ENCODE data around the gene EIF3D.

Gene EIF3D

GRCh38 chr22:36548606-36549005 lies 19.6 kb upstream of the EIF3D start:
- Histone ChIP-seq H3K4me3 (ENCODE audit: low read length, poor library complexity, severe bottlenecking) (no peak overlapping the region), H3K36me3 (ENCODE audit: insufficient read depth, low read length) (no peaks in the 10 kb centered on the region), H3K9me2 (replicated peaks; ENCODE audit: low read depth, low read length) (no peaks in the 10 kb centered on the region), H4K20me1 (ENCODE audit: insufficient read depth, low read length, poor library complexity, severe bottlenecking) (no peaks in the 10 kb centered on the region), H2AFZ (ENCODE audit: low read length) (no peak overlapping the region; the same call in 1 of the 2 replicates), H3K4me1 (ENCODE audit: insufficient read depth, low read length, poor library complexity, severe bottlenecking) (no peaks in the 10 kb centered on the region), H3F3A (ENCODE audit: low read depth) (no peaks in the 10 kb centered on the region), H3K79me2 (ENCODE audit: insufficient read depth, low read length) (no peaks in the 10 kb centered on the region), H3K9ac (ENCODE audit: low read depth, low read length, poor library complexity, severe bottlenecking) (no peak overlapping the region), H3K4me2 (ENCODE audit: low read depth, low read length, poor library complexity, severe bottlenecking) (no peak overlapping the region), H3K27me3 (ENCODE audit: insufficient read depth, low read length, poor library complexity, severe bottlenecking) (no peaks in the 10 kb centered on the region), H3K9me3 (ENCODE audit: insufficient read depth, low read depth, low read length) (no peaks in the 10 kb centered on the region)
- no peak for TF ChIP-seq EZH2phosphoT487 (IDR thresholded peaks at IDR 0.05; ENCODE audit: borderline replicate concordance)
- TF ChIP-seq CTCF (conservative IDR thresholded peaks at IDR 0.05; ENCODE audit: low read length) = no peak

GRCh38 chr22:36546932-36547331 lies 18.0 kb upstream of the EIF3D start:
- H4K20me1 ChIP-seq (ENCODE audit: insufficient read depth, low read length, poor library complexity, severe bottlenecking) = no peaks in the 10 kb centered on the region
- H3K4me3 ChIP-seq (ENCODE audit: low read length, poor library complexity, severe bottlenecking) = no peak overlapping the region
- H2AFZ ChIP-seq (ENCODE audit: low read length) = peak overlapping the region; percentile 28; the same call in 1 of the 2 replicates
- no peaks in the 10 kb centered on the region for H3K27me3 ChIP-seq (ENCODE audit: insufficient read depth, low read length, poor library complexity, severe bottlenecking)
- H3K9me2 ChIP-seq (replicated peaks; ENCODE audit: low read depth, low read length) = no peaks in the 10 kb centered on the region
- TF ChIP-seq EZH2phosphoT487 (IDR thresholded peaks at IDR 0.05; ENCODE audit: borderline replicate concordance) (no peak), CTCF (conservative IDR thresholded peaks at IDR 0.05; ENCODE audit: low read length) (no peak)
- no peak overlapping the region for H3K9ac ChIP-seq (ENCODE audit: low read depth, low read length, poor library complexity, severe bottlenecking)
- no peak overlapping the region for H3K4me2 ChIP-seq (ENCODE audit: low read depth, low read length, poor library complexity, severe bottlenecking)
- H3K36me3 ChIP-seq (ENCODE audit: insufficient read depth, low read length) = no peaks in the 10 kb centered on the region
- no peaks in the 10 kb centered on the region for H3K79me2 ChIP-seq (ENCODE audit: insufficient read depth, low read length)
- H3K4me1 ChIP-seq (ENCODE audit: insufficient read depth, low read length, poor library complexity, severe bottlenecking) = no peaks in the 10 kb centered on the region
- H3K9me3 ChIP-seq (ENCODE audit: insufficient read depth, low read depth, low read length) = no peaks in the 10 kb centered on the region
- H3F3A ChIP-seq (ENCODE audit: low read depth) = no peaks in the 10 kb centered on the region

DNA sequence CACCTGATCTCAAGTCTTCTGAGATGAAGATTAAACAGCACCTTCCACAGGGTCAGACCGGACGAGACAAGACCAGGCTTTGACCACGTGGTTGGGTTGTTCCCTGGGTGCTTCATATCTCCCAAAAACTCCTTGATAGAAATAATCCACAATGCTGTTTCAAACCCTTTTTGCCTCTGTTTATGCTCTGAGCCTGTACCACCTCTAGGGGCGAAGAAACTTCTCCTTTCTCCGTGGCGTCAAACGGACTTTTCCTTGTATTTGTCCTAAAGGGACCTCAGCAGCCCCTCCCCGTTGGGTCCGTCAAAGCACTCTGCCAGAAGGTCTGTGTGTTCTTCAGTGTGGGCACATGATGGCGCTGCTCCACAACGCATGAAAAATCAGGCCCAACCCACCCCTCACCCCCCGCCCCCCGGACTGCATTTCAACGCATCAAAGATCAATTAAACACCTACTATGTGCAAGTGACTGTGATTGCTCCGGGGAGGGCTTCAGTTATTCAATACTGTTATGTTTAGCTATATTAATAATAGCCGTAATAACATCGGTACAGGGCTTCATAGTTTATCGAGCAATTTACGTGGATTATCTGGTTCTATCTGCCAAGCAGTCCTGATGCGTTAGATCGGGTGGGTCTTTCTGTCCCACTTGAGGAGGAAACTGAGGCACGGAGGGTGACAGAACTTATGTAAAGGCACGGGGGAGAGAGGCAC lies 17.3 kb upstream of the EIF3D start:
- H3K36me3 ChIP-seq (ENCODE audit: insufficient read depth, low read length) = no peaks in the 10 kb centered on the region
- peak overlapping the region; percentile 60 for H2AFZ ChIP-seq (ENCODE audit: low read length)
- no peaks in the 10 kb centered on the region for H3F3A ChIP-seq (ENCODE audit: low read depth)
- H3K4me3 ChIP-seq (ENCODE audit: low read length, poor library complexity, severe bottlenecking) = no peak overlapping the region
- no peak overlapping the region for H3K9ac ChIP-seq (ENCODE audit: low read depth, low read length, poor library complexity, severe bottlenecking)
- H3K9me3 ChIP-seq (ENCODE audit: insufficient read depth, low read depth, low read length) = no peaks in the 10 kb centered on the region
- no peak overlapping the region for H3K4me2 ChIP-seq (ENCODE audit: low read depth, low read length, poor library complexity, severe bottlenecking)
- no peaks in the 10 kb centered on the region for H3K79me2 ChIP-seq (ENCODE audit: insufficient read depth, low read length)
- TF ChIP-seq EZH2phosphoT487 (IDR thresholded peaks at IDR 0.05; ENCODE audit: borderline replicate concordance) (no peak), CTCF (conservative IDR thresholded peaks at IDR 0.05; ENCODE audit: low read length) (peak; percentile 66)
- H4K20me1 ChIP-seq (ENCODE audit: insufficient read depth, low read length, poor library complexity, severe bottlenecking) = no peaks in the 10 kb centered on the region
- no peaks in the 10 kb centered on the region for H3K9me2 ChIP-seq (replicated peaks; ENCODE audit: low read depth, low read length)
- H3K4me1 ChIP-seq (ENCODE audit: insufficient read depth, low read length, poor library complexity, severe bottlenecking) = no peaks in the 10 kb centered on the region
- H3K27me3 ChIP-seq (ENCODE audit: insufficient read depth, low read length, poor library complexity, severe bottlenecking) = no peaks in the 10 kb centered on the region

Measured in Loucy (cell line).